Esophagus (tissue), 2 donors: Measurements from ENCODE around the gene ZKSCAN3. TPM values are rescaled to one million over a fixed set of nuclear protein-coding genes. Genes with fewer than 3 reads are reported as not detected.

Experiments used
- H3K27ac ChIP-seq, 2 donors: one replicate each; pipeline ENCODE4 v1.5.1; 2013; ENCODE audit warnings: low read depth in 2 of 2, mild to moderate bottlenecking in 2 of 2, inconsistent platforms in 1 of 2, low read length in 1 of 2, moderate library complexity in 1 of 2
- H3K27me3 ChIP-seq, 2 donors: one replicate each; pipeline ENCODE4 v1.6.1; 2013; ENCODE audit warnings: low read length in 2 of 2, control low read depth in 1 of 2, mild to moderate bottlenecking in 1 of 2; ENCODE audit not compliant: insufficient read depth in 2 of 2, control insufficient read depth in 1 of 2
- H3K36me3 ChIP-seq, 2 donors: one replicate each; pipeline ENCODE4 v1.6.1; 2013; ENCODE audit warnings: low read length in 1 of 2; ENCODE audit not compliant: control insufficient read depth in 2 of 2, insufficient read depth in 2 of 2
- H3K4me1 ChIP-seq, 2 donors: one replicate each; pipeline ENCODE4 v1.6.1; 2013; ENCODE audit warnings: low read length in 1 of 2; ENCODE audit not compliant: control insufficient read depth in 2 of 2, insufficient read depth in 2 of 2
- H3K4me3 ChIP-seq, 2 donors: one replicate each; pipeline ENCODE4 v1.5.1; 2013; ENCODE audit warnings: low read length in 2 of 2, mild to moderate bottlenecking in 2 of 2, low read depth in 1 of 2, moderate library complexity in 1 of 2
- H3K9me3 ChIP-seq, 2 donors: one replicate each; pipeline ENCODE4 v1.6.1; 2013; ENCODE audit warnings: mild to moderate bottlenecking in 2 of 2, low read depth in 1 of 2, low read length in 1 of 2, moderate library complexity in 1 of 2; ENCODE audit not compliant: control insufficient read depth in 2 of 2, insufficient read depth in 1 of 2
- WGBS, 2 donors: extraction: QIAGEN DNeasy Blood & Tissue Kit; methylation state at CpG; one replicate each; pipeline ENCODE4 v1.1.7; 2013; 5-methylcytosine and 5-hydroxymethylcytosine counted together
- polyA plus RNA-seq, 2 donors: library from polyadenylated mRNA; stranded (reverse); fragments of 200-250 nt; gene quantifications; one replicate each; pipeline ENCODE4 v1.2.3, GENCODE V29; 2013
- donor health status: healthy with polysubstance abuse.
- donor health status: Bipolar disorder and iron deficiency.

Gene ZKSCAN3
- polyA plus RNA-seq, 2 donors = 0.84 to 1.3 TPM

DNA sequence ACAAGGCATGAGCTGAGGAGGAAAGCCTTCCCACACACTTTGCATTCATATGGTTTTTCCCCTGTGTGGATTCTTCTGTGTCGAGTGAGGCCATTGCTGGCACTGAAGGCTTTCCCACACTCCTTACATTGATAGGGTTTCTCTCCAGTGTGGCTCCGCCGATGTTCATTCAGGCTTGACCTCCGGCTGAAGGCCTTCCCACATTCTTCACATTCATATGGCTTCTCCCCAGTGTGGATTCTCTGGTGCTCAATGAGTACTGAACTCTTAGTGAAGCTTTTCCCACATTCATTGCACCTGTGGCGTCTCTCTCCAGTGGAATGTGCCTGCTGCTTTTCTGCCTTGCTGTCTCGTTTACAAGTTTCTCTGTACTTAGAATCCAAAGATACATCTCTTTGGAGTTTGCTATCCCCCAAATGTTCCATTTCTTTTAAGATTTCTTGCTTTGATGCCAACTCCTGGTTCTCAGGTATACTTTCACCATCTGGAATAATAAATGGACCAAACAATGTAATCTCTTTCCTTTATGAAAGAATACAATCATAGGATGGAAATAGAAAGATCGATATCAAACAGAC, 23.3 kb upstream of the ZKSCAN3 start:
- Histone ChIP-seq H3K4me3 (no peak overlapping the region), H3K36me3 (peaks cover 7 to 17% of the 10 kb centered on the region in 2 donors)
- WGBS, 2 donors = 95 to 96% methylated on average over 7 of the region's 7 CpGs

GRCh38 chr6:28330041-28330440, 19.7 kb upstream of the ZKSCAN3 start:
- Histone ChIP-seq H3K36me3 (peaks cover 7 to 17% of the 10 kb centered on the region in 2 donors), H3K9me3 (peaks cover 5 to 13% of the 10 kb centered on the region in 2 donors), H3K27ac (no peak overlapping the region), H3K4me3 (no peak overlapping the region), H3K4me1 (no peaks in the 10 kb centered on the region), H3K27me3 (no peaks in the 10 kb centered on the region)
- WGBS, 2 donors = 60 to 74% methylated on average over 1 of the region's 1 CpG

More for the DNA sequence above, 23.3 kb upstream of the ZKSCAN3 start:
- Histone ChIP-seq H3K9me3 (peaks cover 5 to 18% of the 10 kb centered on the region in 2 donors), H3K4me1 (no peaks in the 10 kb centered on the region), H3K27ac (no peak overlapping the region), H3K27me3 (no peaks in the 10 kb centered on the region)

DNA sequence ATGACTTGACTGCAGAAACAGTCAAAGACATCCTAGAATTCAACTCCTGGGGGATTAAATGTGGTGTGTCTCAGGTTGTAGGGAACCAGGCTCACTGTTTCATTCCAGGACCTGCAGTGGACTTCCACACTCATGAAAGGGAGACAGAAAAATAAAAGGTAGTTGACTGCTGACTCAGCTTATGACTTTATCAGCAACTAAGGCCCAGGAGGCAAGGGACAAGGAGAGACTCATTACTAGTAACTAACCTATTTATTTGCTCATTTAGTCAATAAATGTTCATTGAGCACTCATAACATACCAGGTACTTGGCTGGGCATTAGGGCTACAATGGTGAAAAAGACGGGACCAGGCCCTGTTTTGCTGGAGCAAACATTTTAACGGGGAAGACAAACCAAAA, 16.7 kb upstream of the ZKSCAN3 start:
- Histone ChIP-seq H3K4me3 (no peak overlapping the region), H3K27ac (no peak overlapping the region), H3K36me3 (no peaks in the 10 kb centered on the region), H3K4me1 (no peaks in the 10 kb centered on the region), H3K27me3 (no peaks in the 10 kb centered on the region), H3K9me3 (peaks cover 0 to 3% of the 10 kb centered on the region in 2 donors)
- 95 to 97% methylated on average over 2 of the region's 2 CpGs for WGBS, 2 donors

DNA sequence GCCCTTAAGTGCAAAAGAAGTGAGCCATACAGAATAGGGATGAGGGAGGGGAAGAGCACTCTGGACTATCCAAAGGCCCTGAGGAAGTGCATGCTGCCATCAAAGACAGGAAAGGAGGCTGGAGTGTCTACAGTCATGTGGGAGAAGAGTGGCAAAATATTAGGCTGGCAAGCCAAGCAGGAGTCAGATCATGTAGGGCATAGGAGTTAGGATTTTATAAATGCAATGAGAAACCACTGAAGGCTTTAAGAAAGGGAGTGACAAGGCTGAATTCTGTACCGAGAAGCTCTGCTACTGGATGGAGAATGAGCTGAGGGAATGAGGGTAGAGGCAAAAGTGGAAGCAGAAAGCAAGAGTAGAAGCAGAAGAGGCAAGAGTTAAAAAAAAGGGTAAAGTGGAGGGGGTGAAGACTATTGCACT, 16.1 kb upstream of the ZKSCAN3 start:
- Histone ChIP-seq H3K4me3 (no peak overlapping the region), H3K36me3 (no peaks in the 10 kb centered on the region)
- WGBS, 2 donors = 88 to 100% methylated on average over 1 of the region's 1 CpG

DNA sequence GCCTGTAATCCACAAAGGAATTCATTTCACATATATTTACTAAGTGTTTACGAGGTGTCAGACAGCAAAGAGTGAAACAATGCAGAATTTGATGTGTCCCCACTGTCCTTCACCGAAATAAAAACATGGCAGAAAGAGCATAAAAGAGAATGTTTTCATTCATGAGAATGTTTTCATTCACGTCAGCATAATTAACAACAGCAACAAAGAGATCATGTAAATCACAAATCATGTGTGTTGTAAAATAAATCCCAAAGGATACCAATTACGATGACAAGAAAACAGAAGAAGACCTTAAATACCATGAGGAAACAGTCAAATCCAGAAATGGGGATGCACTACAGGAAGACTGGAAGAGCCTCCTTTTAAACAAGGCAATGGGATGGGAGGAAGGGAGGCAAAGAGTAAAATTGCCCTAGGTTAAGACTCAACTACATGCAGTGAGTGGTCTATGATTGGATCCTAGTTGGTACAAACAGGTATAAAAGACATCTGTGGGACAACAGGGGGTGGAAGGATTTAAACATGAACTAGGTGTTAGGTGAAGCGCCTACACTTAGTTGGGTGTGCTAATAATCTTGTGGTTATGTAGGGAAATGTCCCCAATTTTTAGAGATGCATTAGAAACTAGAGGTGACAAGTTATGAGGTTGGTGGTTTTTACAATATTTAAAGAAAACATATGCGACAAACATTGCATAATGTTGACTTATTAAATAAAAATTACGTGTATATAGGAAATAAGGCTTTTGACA, 15.3 kb upstream of the ZKSCAN3 start:
- Histone ChIP-seq H3K27me3 (no peaks in the 10 kb centered on the region), H3K9me3 (no peaks in the 10 kb centered on the region), H3K4me1 (no peaks in the 10 kb centered on the region), H3K4me3 (no peak overlapping the region), H3K27ac (peak overlapping the region; percentile 98 to 99), H3K36me3 (no peaks in the 10 kb centered on the region)
- WGBS, 2 donors = 83 to 92% methylated on average over 7 of the region's 7 CpGs

More for the DNA sequence above, 16.1 kb upstream of the ZKSCAN3 start:
- Histone ChIP-seq H3K9me3 (peaks cover 0 to 3% of the 10 kb centered on the region in 2 donors), H3K27ac (no peak overlapping the region), H3K4me1 (no peaks in the 10 kb centered on the region), H3K27me3 (no peaks in the 10 kb centered on the region)

DNA sequence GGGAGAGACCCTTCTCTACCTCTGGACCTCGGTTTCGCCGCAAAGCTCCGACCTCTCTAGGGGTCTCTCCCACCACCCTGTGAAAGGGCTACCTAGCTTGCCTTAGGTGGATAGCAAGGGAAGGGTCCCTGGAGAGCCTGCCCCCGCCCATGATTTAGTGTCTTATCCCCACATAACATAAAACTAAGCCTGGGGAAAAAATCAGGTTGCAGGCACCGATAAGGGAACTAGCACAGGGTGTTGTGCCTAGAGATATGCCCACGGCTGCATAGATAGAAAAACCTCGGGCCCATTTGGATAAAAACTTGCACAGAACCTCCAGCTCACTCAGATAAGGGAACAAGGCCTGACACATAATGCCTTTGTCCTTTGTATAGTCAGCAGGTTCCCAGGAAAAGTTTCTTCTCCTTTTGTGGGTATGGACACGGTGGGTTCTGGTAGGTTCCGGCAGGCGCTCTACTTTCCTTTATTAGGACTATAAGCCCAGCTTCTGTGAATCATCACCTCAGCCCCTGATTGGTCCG, 14.6 kb upstream of the ZKSCAN3 start:
- Histone ChIP-seq H3K27me3 (no peaks in the 10 kb centered on the region), H3K4me1 (no peaks in the 10 kb centered on the region), H3K4me3 (peak overlapping the region; percentile 76), H3K36me3 (no peaks in the 10 kb centered on the region), H3K9me3 (no peaks in the 10 kb centered on the region), H3K27ac (peak overlapping the region; percentile 98 to 99)
- WGBS, 2 donors = 32 to 33% methylated on average over 12 of the region's 12 CpGs

- H3K27me3 ChIP-seq = no peaks in the 10 kb centered on the region
- H3K4me1 ChIP-seq = no peaks in the 10 kb centered on the region
- no peaks in the 10 kb centered on the region for H3K36me3 ChIP-seq
- WGBS, 2 donors = 0 to 1% methylated on average over 35 of the region's 35 CpGs
- H3K27ac ChIP-seq = peak within 1 kb of the TSS; percentile 98 to 99
- no peaks in the 10 kb centered on the region for H3K9me3 ChIP-seq
- peak within 1 kb of the TSS; percentile 76 for H3K4me3 ChIP-seq
These were observed 14.0 kb upstream of the ZKSCAN3 start, which contains the start of gene ZSCAN31 for GRCh38 chr6:28335564-28336283. Gene ZSCAN31, minus strand, starts transcription at chr6:28336148. Its CDS starts 6,465 bp downstream, at chr6:28329683.

DNA sequence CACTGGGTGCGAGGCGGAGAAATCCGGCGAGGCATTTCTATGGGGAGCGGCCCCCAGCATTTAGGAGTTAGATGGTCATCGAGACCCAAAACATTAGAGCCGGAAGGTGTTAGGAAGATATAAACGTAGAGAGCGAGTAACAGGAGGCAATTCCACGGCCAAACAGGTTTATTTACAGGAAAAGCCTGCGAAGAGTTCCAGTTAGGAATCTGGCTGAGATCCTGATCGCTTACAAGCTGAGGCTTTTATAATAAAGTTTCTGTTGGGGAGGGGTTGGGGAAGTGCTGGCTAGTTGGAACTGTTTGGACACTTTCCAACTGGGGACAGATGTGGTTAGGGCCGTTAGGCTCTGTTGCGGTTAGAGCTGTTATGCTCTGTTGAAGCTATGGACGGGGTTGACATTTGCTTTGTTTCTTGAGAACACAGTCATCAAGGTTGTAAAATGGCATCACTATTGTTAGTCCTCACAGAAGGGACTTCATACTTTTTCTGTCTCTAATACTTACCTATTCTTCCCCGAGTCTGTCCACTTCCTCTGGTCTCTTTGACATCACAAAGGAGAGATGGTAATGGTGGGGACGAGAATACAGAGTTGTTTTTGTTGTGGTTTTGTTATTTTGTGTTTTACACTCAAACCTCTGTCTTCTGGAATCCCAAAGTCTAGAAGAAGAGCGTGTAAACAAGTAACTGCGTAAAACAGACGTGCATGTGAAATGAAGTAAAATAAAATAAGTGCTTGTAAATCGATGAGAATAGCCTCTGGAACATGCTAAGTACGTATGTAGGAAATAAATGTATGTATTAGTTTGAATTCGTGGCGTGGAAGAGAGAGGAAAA, 13.2 kb upstream of the ZKSCAN3 start:
- 11 to 13% methylated on average over 24 of the region's 24 CpGs for WGBS, 2 donors
- Histone ChIP-seq H3K36me3 (peaks cover 0 to 3% of the 10 kb centered on the region in 2 donors), H3K4me1 (no peaks in the 10 kb centered on the region), H3K4me3 (peak overlapping the region; percentile 76), H3K9me3 (no peaks in the 10 kb centered on the region), H3K27me3 (no peaks in the 10 kb centered on the region), H3K27ac (peak overlapping the region; percentile 98 to 99)

GRCh38 chr6:28337121-28337520, 12.6 kb upstream of the ZKSCAN3 start:
- no peaks in the 10 kb centered on the region for H3K9me3 ChIP-seq
- H3K36me3 ChIP-seq = peaks cover 0 to 3% of the 10 kb centered on the region in 2 donors
- peak overlapping the region in 1 of 2 donors; percentile 76 for H3K4me3 ChIP-seq
- peak overlapping the region in 1 of 2 donors; percentile 48 for H3K27ac ChIP-seq
- no peaks in the 10 kb centered on the region for H3K27me3 ChIP-seq
- H3K4me1 ChIP-seq = no peaks in the 10 kb centered on the region
